Caco-2 (cell line): ENCODE results near the gene SDK2. TPM values are rescaled to one million over a fixed set of nuclear protein-coding genes. Genes with fewer than 3 reads are reported as not detected.

Experiments
- BruUV-seq: library from RNA; stranded (reverse); fragments of 400-500 nt; replicated peaks from 2 replicates; lab custom pipeline; 2021; lab: Mats Ljungman, UMichigan
- CTCF ChIA-PET: fragments of 300-600 bp; sonication (Branson Sonifier 250); formaldehyde crosslinking; loops from one replicate; lab custom pipeline; 2022; ENCODE audit warnings: antibody characterized with exemption; lab: Charles Lee
- POLR2A ChIA-PET: fragments of 300-600 bp; sonication (Branson Sonifier 250); formaldehyde crosslinking; loops from one replicate; lab custom pipeline; 2022; ENCODE audit warnings: antibody characterized with exemption; lab: Charles Lee
- DNase-seq, 2 experiments: peaks; one replicate each; pipeline versions ENCODE4 v3.0.0 to v3.0.0-alpha.2; 2020 to 2022
- H3K27me3 ChIP-seq: replicated peaks from 2 replicates; pipeline ENCODE4 v1.6.0; 2011; ENCODE audit warnings: low read length; ENCODE audit not compliant: control insufficient read depth, insufficient read depth
- H3K36me3 ChIP-seq: 2 replicates; pipeline ENCODE4 v1.5.1; 2011; ENCODE audit warnings: low read length; ENCODE audit not compliant: control insufficient read depth, insufficient read depth
- H3K4me1 ChIP-seq: fragments of 250-450 bp; sonication (Bioruptor Pico); 2 replicates; pipeline ENCODE4 v1.5.1; 2020; ENCODE audit warnings: mild to moderate bottlenecking
- H3K4me3 ChIP-seq: 2 replicates; pipeline ENCODE4 v1.5.1; 2011; ENCODE audit warnings: low read depth, mild to moderate bottlenecking, control low read depth, low read length
- H3K9me3 ChIP-seq: fragments of 250-450 bp; sonication (Bioruptor Pico); 2 replicates; pipeline ENCODE4 v1.5.1; 2020; ENCODE audit warnings: mild to moderate bottlenecking, moderate library complexity
- H3K27ac Mint-ChIP-seq: one replicate; pipeline ENCODE4 v1.8.0; 2022; ENCODE audit warnings: mixed read lengths; ENCODE audit not compliant: unreplicated experiment
- H3K27me3 Mint-ChIP-seq: one replicate; pipeline ENCODE4 v1.8.0; 2022; ENCODE audit warnings: mixed read lengths; ENCODE audit not compliant: insufficient read depth, unreplicated experiment
- H3K36me3 Mint-ChIP-seq: one replicate; pipeline ENCODE4 v1.8.0; 2022; ENCODE audit warnings: mild to moderate bottlenecking, mixed read lengths; ENCODE audit not compliant: insufficient read depth, unreplicated experiment
- H3K4me1 Mint-ChIP-seq: one replicate; pipeline ENCODE4 v1.8.0; 2022; ENCODE audit warnings: low read depth, mixed read lengths; ENCODE audit not compliant: unreplicated experiment
- H3K4me3 Mint-ChIP-seq: one replicate; pipeline ENCODE4 v1.8.0; 2022; ENCODE audit warnings: mild to moderate bottlenecking, moderate library complexity, mixed read lengths; ENCODE audit not compliant: unreplicated experiment
- H3K9me3 Mint-ChIP-seq: one replicate; pipeline ENCODE4 v1.8.0; 2022; ENCODE audit warnings: mixed read lengths; ENCODE audit not compliant: unreplicated experiment
- CTCF ChIP-seq, 2 experiments: fragments of 200-600 bp in 1 of 2; IDR thresholded peaks; 1 replicate in 1 of 2; 2 replicates in 1 of 2; pipeline versions ENCODE4 v1.5.1 to v1.8.0; 2011 to 2022; ENCODE audit warnings: antibody characterized with exemption in 1 of 2, control low read depth in 1 of 2, inconsistent platforms in 1 of 2, low read depth in 1 of 2, low read length in 1 of 2, mild to moderate bottlenecking in 1 of 2, moderate library complexity in 1 of 2; ENCODE audit not compliant: insufficient read depth in 1 of 2, severe bottlenecking in 1 of 2, unreplicated experiment in 1 of 2
- intact Hi-C: fragments of 100-400 bp; cut with micrococcal nuclease; formaldehyde crosslinking; loops from one replicate; pipeline ENCODE4 v1.10.0; 2022; ENCODE audit not compliant: unreplicated experiment
- total RNA-seq: library from RNA; stranded (reverse); gene quantifications from 2 replicates; pipeline ENCODE4 v1.2.3, GENCODE V29; 2022

The SDK2 gene
- total RNA-seq, 1 experiment from 2014 or later = 0.09 TPM

- Mint-ChIP-seq H3K36me3 (no peaks in the 10 kb centered on the region), H3K27ac (no peak overlapping the region), H3K4me1 (no peaks in the 10 kb centered on the region), H3K9me3 (no peaks in the 10 kb centered on the region), H3K27me3 (peaks cover 31% of the 10 kb centered on the region), H3K4me3 (no peak overlapping the region)
- no peaks in the 10 kb centered on the region for H3K4me1 ChIP-seq
- no peaks in the 10 kb centered on the region for H3K9me3 ChIP-seq
- no peak for TF ChIP-seq CTCF (IDR thresholded peaks at IDR 0.05; ENCODE audit: insufficient read depth in 1 of 2, low read depth in 1 of 2, low read length in 1 of 2, severe bottlenecking in 1 of 2, unreplicated experiment in 1 of 2)
- intact Hi-C loops = no loop called here
- no peak for DNase-seq
- H3K36me3 ChIP-seq = no peaks in the 10 kb centered on the region
- BruUV-seq = no TSS peak
- CTCF ChIA-PET = no interaction called here
- no peak overlapping the region for H3K4me3 ChIP-seq
- peaks cover 1% of the 10 kb centered on the region; the same call in 1 of the 2 replicates for H3K27me3 ChIP-seq
- POLR2A ChIA-PET = no interaction called here
Observed at GRCh38 chr17:73532421-73532901, 111.8 kb downstream of the SDK2 start.

GRCh38 chr17:73531158-73531557, 113.1 kb downstream of the SDK2 start:
- no peak for TF ChIP-seq CTCF (IDR thresholded peaks at IDR 0.05; ENCODE audit: insufficient read depth in 1 of 2, low read depth in 1 of 2, low read length in 1 of 2, severe bottlenecking in 1 of 2, unreplicated experiment in 1 of 2)
- no peak overlapping the region for H3K27ac Mint-ChIP-seq

GRCh38 chr17:73528679-73529078, 115.6 kb downstream of the SDK2 start:
- Histone ChIP-seq H3K4me3 (no peak overlapping the region), H3K36me3 (no peaks in the 10 kb centered on the region), H3K9me3 (no peaks in the 10 kb centered on the region), H3K27me3 (peaks cover 1% of the 10 kb centered on the region), H3K4me1 (no peaks in the 10 kb centered on the region)
- no peak overlapping the region for H3K4me3 Mint-ChIP-seq
- no peaks in the 10 kb centered on the region for H3K4me1 Mint-ChIP-seq
- H3K36me3 Mint-ChIP-seq = no peaks in the 10 kb centered on the region
- TF ChIP-seq CTCF (IDR thresholded peaks at IDR 0.05; ENCODE audit: insufficient read depth in 1 of 2, low read depth in 1 of 2, low read length in 1 of 2, severe bottlenecking in 1 of 2, unreplicated experiment in 1 of 2) = no peak
- no peaks in the 10 kb centered on the region for H3K9me3 Mint-ChIP-seq
- ChIA-PET CTCF (no interaction called here), POLR2A (no interaction called here)
- no peak overlapping the region for H3K27ac Mint-ChIP-seq
- peaks cover 44% of the 10 kb centered on the region for H3K27me3 Mint-ChIP-seq
- DNase-seq = no peak
- intact Hi-C loops = no loop called here
- BruUV-seq = no TSS peak

More at GRCh38 chr17:73531158-73531557, 113.1 kb downstream of the SDK2 start:
- DNase-seq = no peak
- Histone ChIP-seq H3K9me3 (no peaks in the 10 kb centered on the region), H3K4me3 (no peak overlapping the region), H3K27me3 (peaks cover 1% of the 10 kb centered on the region; the same call in 1 of the 2 replicates), H3K36me3 (no peaks in the 10 kb centered on the region), H3K4me1 (no peaks in the 10 kb centered on the region)
- no TSS peak for BruUV-seq
- Mint-ChIP-seq H3K4me3 (no peak overlapping the region), H3K36me3 (no peaks in the 10 kb centered on the region), H3K4me1 (no peaks in the 10 kb centered on the region), H3K9me3 (no peaks in the 10 kb centered on the region), H3K27me3 (peaks cover 36% of the 10 kb centered on the region)
- intact Hi-C loops = no loop called here
- CTCF ChIA-PET = interaction anchor here (1.2 kb wide), 1 partner anchor 971 kb away, joined by 3 read pairs; no protein-coding TSS in a partner anchor
- POLR2A ChIA-PET = no interaction called here
